ACHN (cell line): Measurements from ENCODE around the gene MFAP3L.
"Not testable (repeated sequence)": the region's sequence is repeated elsewhere in the genome, so short reads cannot be mapped to it uniquely, and the experiment has no call there.

ENCODE experiments used
- DNase-seq: peaks from one replicate; pipeline ENCODE4 v3.0.0-alpha.2; 2015
- in situ Hi-C: cut with HindIII; loops from 2 replicates; pipeline ENCODE4 v1.10.0; 2017; ENCODE audit warnings: low sequenced_read_pairs, low pct_ligation_motif_present, low pct_unique_long_range_greater_than_20kb

The MFAP3L gene

DNA sequence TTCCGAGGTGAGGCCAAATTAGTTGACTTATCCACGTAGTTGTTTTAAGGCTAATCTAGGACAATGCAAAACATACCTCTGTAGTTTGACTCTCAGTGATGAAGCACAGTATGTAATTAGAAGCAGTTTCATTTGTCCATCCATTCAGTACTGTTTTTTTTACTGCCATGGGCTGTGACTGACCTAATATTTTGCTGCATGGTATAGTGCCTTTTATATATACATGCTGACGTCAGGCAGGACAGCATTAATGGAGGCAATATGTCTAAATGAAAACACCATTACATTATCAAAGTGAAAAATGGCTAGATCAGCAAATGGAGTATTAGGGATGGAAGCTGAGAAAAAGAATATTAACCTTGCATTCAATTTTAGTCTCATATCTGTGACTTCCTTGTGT, 66.9 kb downstream of the MFAP3L start:
- in situ Hi-C loops: no loop called here
- DNase-seq: no peak

GRCh38 chr4:169958629-169959028, 67.6 kb downstream of the MFAP3L start:
- in situ Hi-C loops: no loop called here
- no peak for DNase-seq

DNA sequence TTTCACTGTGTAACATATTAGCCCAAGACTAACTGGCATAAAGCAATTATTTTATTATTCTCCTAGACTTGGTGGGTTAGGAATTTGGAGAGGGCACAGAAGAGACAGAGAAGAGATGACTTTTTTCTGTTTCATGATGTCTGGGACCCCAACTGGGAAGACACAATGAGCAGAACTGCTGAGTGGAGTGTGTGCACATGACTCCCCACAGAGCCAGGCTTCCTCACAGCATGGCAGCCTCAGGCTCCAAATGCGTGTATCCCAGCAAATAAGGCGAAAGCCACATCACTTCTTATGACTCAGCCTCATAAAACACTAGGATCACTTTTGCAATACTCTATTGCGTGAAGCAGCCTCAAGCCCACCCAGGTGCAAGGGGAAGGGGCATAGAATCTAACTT, 68.4 kb downstream of the MFAP3L start:
- in situ Hi-C loops: no loop called here
- no peak for DNase-seq

DNA sequence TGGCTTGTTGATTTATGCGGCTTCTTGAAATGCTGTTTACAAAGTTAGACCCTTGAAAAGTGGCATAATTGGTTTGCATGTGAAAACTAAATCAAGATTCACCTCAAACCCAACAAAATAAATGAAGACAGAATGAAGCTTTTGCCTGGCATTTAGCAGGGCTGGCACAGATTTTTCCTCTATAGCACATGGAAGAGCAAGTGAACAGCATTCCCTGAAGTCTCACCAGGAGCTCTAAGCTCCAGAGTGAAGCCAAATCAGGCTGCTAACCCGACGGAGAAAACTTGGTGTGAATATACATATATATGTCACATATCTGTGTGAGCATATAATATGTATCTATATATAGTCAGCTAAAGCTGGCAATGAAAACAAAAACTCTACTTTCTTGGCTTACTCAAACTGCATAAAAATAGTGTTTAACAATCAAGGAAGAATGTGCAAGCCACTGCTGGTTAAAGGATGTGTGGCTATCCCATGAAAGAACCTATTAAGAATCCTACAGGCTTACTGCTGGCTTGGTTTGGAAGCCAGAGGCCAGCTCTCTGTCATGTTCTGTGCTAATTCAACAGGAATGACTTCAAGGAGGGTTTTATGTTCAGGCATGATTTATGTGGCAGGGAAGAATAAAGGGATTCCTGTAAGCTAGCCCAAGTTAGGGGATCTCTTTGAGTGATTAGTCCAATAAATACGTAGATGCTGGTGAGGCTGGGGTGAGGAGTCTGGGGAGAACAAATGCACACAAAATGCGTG, 69.9 kb downstream of the MFAP3L start:
- in situ Hi-C loops: no loop called here
- DNase-seq: no peak

DNA sequence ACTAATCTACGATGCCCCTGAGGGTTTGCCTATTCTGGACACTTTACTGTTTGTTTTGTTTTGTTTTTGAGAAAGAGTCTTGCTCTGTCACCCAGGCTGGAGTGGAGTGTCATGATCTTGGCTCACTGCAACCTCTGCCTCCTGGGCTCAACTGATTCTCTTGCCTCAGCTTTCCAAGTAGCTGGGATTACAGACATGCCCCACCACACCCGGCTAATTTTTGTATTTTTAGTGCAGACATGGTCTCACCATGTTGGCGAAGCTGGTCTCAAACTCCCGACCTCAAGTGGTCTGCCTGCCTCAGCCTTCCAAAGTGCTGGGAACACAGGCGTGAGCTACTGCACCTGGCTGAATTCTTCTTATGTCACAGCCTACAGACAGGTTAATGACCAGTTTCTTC, 70.7 kb downstream of the MFAP3L start:
- in situ Hi-C loops: no loop called here
- no peak for DNase-seq

DNA sequence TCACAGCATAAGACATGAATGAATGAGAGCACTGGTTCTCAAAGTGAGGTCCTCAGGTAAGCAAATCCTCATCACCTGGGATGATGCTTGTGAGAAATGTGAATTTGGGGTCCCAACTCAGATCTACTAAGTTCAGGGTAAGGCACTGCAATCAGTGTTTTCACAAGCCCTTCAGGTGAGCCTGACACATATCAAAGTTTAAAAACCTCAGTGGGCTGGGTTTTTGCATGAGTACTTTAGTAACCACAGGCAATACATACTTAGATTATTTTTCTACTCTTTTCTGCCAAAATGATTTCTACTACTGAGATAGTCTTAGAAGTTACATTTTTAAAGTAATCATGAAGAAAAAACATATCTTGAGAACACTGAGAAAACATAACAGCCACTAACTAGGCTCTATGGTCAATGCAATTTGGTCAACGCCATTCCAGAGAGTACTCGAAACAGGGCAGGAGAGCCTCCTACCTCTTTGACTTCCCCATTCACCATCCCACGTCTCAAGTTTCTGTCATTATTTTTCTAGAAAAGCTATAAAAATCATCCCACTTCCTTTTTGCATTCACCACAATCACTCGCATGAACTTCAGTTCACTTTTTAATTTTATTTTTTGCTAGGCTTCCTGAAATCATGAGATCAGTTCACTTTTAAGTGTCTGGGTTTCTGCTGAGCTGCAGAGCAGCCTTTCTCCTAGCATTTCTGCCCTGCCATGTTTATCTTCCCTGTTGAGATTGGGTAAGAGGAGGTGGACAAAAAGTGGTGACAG, 73.8 kb downstream of the MFAP3L start:
- DNase-seq: no peak
- in situ Hi-C loops: no loop called here

GRCh38 chr4:169948271-169948670, 77.9 kb downstream of the MFAP3L start:
- in situ Hi-C loops: no loop called here
- no peak for DNase-seq

DNA sequence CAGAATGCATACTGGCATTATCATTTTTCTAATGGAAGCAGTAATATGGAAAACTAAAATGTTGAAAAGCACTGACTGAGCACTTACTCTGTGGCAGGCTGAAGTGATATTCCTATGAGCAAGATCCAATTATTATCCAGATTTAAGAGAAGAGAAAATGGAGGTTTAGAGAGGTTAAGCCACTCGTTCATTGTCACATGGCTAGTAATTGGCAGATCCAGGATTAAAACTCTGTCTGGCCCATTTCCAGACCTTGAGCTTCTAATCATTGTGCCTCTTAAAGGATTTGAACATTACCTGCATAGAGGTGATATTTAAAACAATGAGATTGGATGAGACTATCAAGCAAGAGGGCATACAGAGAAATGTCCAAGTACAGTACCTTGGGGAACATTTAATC, 80.6 kb downstream of the MFAP3L start:
- in situ Hi-C loops: no loop called here
- no peak for DNase-seq

- DNase-seq, in situ Hi-C loops: not testable (repeated sequence)
Observed at GRCh38 chr4:169943601-169944000, 82.6 kb downstream of the MFAP3L start.

DNA sequence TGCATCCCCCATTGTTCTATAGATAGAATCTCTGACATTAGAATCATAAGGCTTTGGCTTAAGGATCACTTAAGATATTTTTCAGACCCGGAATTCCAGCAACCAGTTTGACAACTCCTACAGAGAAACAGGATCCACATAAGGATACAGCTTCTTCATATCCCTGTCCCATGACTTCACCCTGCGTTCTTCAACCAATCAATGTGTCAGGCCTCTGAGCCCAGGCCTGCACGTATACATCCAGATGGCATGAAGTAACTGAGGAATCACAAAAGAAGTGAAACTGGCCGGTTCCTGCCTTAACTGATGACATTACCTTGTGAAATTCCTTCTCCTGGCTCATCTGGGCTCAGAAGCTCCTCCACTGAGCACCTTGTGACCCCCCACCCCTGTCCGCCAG, 85.1 kb downstream of the MFAP3L start:
- DNase-seq: no peak
- in situ Hi-C loops: no loop called here

DNA sequence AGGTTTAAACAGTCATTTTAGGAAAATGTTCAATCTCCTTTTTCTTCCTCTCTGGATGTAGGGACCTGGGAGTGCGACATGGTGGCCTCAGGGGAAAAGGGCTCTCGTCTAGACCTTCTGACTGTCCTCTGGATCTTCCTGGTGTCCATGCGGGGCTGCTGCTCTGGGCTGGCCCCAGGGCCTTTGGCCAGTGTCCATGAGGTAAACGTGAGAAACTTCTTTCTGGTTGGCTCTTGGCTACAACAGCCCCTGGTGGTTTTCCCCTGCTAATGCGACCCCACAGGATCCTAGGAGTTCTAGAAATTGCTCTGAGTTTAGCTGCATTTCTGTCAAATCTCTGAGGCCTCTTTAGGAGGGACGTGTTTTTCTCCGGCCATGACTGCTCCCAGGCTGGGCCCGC, 85.7 kb downstream of the MFAP3L start:
- in situ Hi-C loops: no loop called here
- DNase-seq: no peak
